K562 treated with DMSO at 1 percent for 24 hours (cell line): Measurements from ENCODE around the gene OR10H1. TPM values are rescaled to one million over a fixed set of nuclear protein-coding genes. Genes with fewer than 3 reads are reported as not detected.

ENCODE experiments used
- total RNA-seq: library from RNA; unstranded; fragments of 300-600 nt; gene quantifications from 2 replicates; pipeline ENCODE4 v1.2.3, GENCODE V29; 2022; ENCODE audit warnings: low read depth; ENCODE audit not compliant: insufficient read depth

OR10H1 gene, protein sequence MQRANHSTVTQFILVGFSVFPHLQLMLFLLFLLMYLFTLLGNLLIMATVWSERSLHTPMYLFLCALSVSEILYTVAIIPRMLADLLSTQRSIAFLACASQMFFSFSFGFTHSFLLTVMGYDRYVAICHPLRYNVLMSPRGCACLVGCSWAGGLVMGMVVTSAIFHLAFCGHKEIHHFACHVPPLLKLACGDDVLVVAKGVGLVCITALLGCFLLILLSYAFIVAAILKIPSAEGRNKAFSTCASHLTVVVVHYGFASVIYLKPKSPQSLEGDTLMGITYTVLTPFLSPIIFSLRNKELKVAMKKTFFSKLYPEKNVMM
- total RNA-seq, result not detected in 2 replicates

DNA sequence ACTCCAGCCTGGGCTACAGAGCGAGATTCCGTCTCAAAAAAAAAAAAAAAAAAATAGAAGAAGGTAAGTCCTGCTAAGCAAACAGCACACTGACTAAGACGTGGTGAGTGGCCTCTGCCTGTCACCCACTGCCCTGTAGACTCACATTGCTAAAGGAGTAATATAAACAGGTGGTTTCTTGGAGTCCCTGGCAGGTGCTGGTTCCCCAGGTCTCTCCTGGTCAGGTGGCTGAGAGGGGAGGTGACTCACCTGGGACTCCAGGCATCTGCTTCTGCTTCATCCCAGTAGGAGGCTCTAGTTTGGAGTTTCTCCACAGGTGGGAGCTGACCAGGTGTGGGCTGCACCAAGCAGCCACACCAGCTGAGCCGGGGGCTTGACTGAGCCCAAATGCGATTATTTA is at the start of gene OR10H1:
Gene OR10H1 (minus strand): TSS at position 359 of the 400 bp plus-strand sequence. CDS start 7,627 bp downstream, outside the sequence.

DNA sequence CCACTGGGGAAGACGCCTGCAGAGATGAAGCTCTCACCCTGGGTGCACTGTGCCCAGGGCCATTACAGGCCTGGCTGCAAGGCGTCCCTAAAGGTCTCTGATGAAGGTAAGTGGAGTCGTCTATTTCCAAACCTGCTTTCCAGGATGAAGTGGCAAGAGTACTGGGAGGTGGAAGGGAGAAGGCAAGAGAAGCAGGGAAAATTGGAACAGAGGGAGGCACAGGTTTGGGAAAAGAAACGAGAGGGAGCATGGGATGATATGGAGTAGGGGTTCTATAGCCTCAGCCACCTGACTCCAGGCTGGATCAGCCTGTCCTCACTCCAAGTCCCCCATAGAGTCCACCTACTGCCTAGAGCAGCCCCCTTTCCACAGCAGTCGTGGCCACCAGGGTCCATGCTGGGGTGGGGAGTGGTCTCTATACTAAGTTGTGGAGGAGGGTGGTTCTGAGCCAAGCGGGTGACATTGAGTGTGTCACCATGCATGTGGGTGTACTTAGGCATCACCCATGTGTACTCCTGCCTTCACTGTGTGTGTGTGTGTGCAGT is 27.8 kb downstream of the OR10H1 start, which contains the start of gene OR10H5:
Gene OR10H5 (plus strand): TSS at position 51 of the 545 bp plus-strand sequence. CDS start 6,388 bp downstream, outside the sequence.

Other genes starting within 250 kb of the OR10H1 start
- gene CYP4F8, start 200.4 kb downstream of the OR10H1 start, total RNA-seq, result not detected in 2 replicates
- gene CYP4F3, start 174.8 kb downstream of the OR10H1 start, total RNA-seq, result 0.06 TPM in 1 of 2 replicates, not detected in the other
- 0.12 TPM in 1 of 2 replicates, not detected in the other for gene CYP4F12, start 142.6 kb downstream of the OR10H1 start, total RNA-seq
- not detected in 2 replicates for gene OR10H2, start 87.6 kb downstream of the OR10H1 start, total RNA-seq
- not detected in 2 replicates for gene OR10H3, start 77.7 kb downstream of the OR10H1 start, total RNA-seq
- not detected in 2 replicates for gene OR10H5, start 28.0 kb downstream of the OR10H1 start, total RNA-seq
- 0.31 and 1.6 TPM in 2 replicates for gene CYP4F2, start 82.4 kb upstream of the OR10H1 start, total RNA-seq
- not detected in 2 replicates for gene CYP4F11, start 118.9 kb upstream of the OR10H1 start, total RNA-seq
- gene OR10H4, start 133.3 kb upstream of the OR10H1 start, total RNA-seq, result not detected in 2 replicates